ENCODE data around the gene ABCA9.
"Not testable (repeated sequence)": the region's sequence is repeated elsewhere in the genome, so short reads cannot be mapped to it uniquely, and the experiment has no call there.

ABCA9 gene

DNA sequence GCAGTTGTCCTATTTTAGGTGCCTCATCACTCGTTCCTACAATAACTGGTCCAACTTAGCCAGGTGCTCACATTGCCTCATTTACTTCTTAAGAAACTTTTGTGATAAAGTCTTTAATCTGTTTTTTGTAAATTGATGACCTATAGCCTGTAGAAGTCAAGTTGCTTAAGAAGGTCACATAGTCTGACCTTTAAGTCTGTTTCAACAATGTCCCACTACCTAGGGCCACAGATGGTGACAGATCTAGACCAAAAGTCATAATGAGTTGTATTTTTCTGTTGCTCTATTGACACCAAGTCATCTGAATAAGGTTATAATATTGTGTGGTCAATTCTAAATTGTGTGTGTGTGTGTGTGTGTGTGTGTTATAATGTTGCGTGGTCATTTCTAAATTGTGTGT is 45.1 kb downstream of the ABCA9 start:
- H3K79me2 ChIP-seq (ENCODE audit: insufficient read depth, low read length): no peaks in the 10 kb centered on the region
- no peaks in the 10 kb centered on the region for H3K27me3 ChIP-seq (ENCODE audit: low read length)
- TF ChIP-seq, protein P1, sequence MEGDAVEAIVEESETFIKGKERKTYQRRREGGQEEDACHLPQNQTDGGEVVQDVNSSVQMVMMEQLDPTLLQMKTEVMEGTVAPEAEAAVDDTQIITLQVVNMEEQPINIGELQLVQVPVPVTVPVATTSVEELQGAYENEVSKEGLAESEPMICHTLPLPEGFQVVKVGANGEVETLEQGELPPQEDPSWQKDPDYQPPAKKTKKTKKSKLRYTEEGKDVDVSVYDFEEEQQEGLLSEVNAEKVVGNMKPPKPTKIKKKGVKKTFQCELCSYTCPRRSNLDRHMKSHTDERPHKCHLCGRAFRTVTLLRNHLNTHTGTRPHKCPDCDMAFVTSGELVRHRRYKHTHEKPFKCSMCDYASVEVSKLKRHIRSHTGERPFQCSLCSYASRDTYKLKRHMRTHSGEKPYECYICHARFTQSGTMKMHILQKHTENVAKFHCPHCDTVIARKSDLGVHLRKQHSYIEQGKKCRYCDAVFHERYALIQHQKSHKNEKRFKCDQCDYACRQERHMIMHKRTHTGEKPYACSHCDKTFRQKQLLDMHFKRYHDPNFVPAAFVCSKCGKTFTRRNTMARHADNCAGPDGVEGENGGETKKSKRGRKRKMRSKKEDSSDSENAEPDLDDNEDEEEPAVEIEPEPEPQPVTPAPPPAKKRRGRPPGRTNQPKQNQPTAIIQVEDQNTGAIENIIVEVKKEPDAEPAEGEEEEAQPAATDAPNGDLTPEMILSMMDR (IDR thresholded peaks at IDR 0.05; ENCODE audit: insufficient read depth, low read length, poor library complexity, severe bottlenecking): no peak
- TF ChIP-seq EZH2phosphoT487 (conservative IDR thresholded peaks at IDR 0.05; ENCODE audit: low read length): no peak
- H4K20me1 ChIP-seq (ENCODE audit: low read depth, low read length): no peaks in the 10 kb centered on the region
- no peaks in the 10 kb centered on the region for H3F3A ChIP-seq (ENCODE audit: insufficient read depth)
- H3K4me3 ChIP-seq (ENCODE audit: insufficient read depth, low read length, poor library complexity, severe bottlenecking): no peak overlapping the region
- no peaks in the 10 kb centered on the region; the same call in 1 of the 2 replicates for H3K36me3 ChIP-seq (ENCODE audit: low read length)
- H3K9ac ChIP-seq (ENCODE audit: low read length): no peak overlapping the region
- no peak overlapping the region for H2AFZ ChIP-seq (ENCODE audit: low read depth, low read length, severe bottlenecking)
- H3K4me2 ChIP-seq (ENCODE audit: low read depth, low read length, poor library complexity, severe bottlenecking): no peak overlapping the region
- no peaks in the 10 kb centered on the region for H3K9me2 ChIP-seq (replicated peaks; ENCODE audit: insufficient read depth, low read length)
- no peak overlapping the region for H3K27ac ChIP-seq (ENCODE audit: low read depth, low read length)
- no peaks in the 10 kb centered on the region for H3K9me3 ChIP-seq (ENCODE audit: insufficient read depth, low read length)

DNA sequence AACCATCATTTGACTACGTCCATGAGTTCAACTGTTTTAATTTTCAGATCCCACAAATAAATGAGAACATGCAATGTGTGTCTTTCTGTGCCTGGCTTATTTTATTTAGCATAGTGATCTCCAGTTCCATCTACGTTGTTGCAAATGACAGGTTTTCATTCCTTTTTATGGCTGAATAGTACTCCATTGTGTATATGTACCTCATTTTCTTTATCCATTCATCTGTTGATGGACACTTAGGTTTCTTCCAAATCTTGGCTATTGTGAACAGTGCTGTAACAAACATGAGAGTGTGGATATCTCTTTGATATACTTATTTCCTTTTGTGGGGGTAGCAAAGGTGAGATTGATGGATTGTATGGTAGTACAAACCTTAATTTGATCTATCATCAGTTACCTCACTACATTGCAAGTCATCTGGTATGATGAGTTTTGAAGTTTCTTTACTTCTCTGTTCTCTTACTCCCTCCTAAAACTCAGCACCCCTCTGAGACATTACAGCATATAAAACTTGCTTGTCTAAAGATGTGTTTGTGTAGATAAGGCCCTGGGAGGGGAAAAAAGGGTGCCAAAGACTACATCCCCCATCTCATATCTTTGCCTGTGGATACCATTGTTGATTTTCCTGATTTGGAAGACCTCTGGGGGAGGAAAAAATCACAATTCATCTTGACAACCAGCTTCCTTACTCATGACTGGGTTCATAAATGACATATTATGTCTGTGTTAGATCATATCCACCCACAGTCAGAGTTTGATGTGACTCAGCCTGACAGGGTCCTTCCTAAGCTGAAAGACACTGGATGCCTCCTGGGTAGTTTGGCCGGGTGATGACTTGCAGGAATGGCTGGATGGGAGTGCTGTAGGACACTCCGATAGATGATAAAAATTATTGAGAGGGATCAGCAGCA is 47.6 kb downstream of the ABCA9 start:
- H2AFZ ChIP-seq (ENCODE audit: low read depth, low read length, severe bottlenecking): no peak overlapping the region
- TF ChIP-seq, protein P1 (IDR thresholded peaks at IDR 0.05; ENCODE audit: insufficient read depth, low read length, poor library complexity, severe bottlenecking): no peak
- no peak for TF ChIP-seq EZH2phosphoT487 (conservative IDR thresholded peaks at IDR 0.05; ENCODE audit: low read length)
- H3K27ac ChIP-seq (ENCODE audit: low read depth, low read length): no peak overlapping the region

DNA sequence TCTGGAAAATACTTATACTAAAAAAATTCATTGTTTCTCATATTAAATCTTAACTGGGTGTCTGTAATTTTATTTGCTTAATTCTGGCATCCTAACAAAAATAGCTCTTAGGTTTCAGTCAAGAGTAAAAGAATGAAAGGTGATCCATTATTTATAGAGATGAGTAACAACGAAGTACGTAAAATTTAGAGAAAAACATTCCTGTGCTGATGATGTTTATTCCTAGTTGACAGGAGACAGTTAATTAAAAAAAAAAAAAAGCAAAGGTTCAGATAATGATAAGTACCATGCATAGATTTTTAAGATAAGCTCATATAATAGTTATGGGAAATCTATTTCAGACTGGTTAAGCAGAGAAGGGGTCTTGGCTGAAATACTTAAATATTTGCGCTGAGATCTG is 50.8 kb downstream of the ABCA9 start:
- H3K9me2 ChIP-seq (replicated peaks; ENCODE audit: insufficient read depth, low read length): no peaks in the 10 kb centered on the region
- no peak overlapping the region for H3K27ac ChIP-seq (ENCODE audit: low read depth, low read length)
- no peak overlapping the region for H3K4me3 ChIP-seq (ENCODE audit: insufficient read depth, low read length, poor library complexity, severe bottlenecking)
- TF ChIP-seq, protein P1 (IDR thresholded peaks at IDR 0.05; ENCODE audit: insufficient read depth, low read length, poor library complexity, severe bottlenecking): no peak
- no peak for TF ChIP-seq EZH2phosphoT487 (conservative IDR thresholded peaks at IDR 0.05; ENCODE audit: low read length)
- no peaks in the 10 kb centered on the region for H3K36me3 ChIP-seq (ENCODE audit: low read length)
- no peak overlapping the region for H2AFZ ChIP-seq (ENCODE audit: low read depth, low read length, severe bottlenecking)
- H3K9ac ChIP-seq (ENCODE audit: low read length): no peak overlapping the region
- no peaks in the 10 kb centered on the region for H3K9me3 ChIP-seq (ENCODE audit: insufficient read depth, low read length)
- no peaks in the 10 kb centered on the region for H3K79me2 ChIP-seq (ENCODE audit: insufficient read depth, low read length)
- no peak overlapping the region for H3K4me2 ChIP-seq (ENCODE audit: low read depth, low read length, poor library complexity, severe bottlenecking)
- H3F3A ChIP-seq (ENCODE audit: insufficient read depth): no peaks in the 10 kb centered on the region
- H3K27me3 ChIP-seq (ENCODE audit: low read length): no peaks in the 10 kb centered on the region
- H4K20me1 ChIP-seq (ENCODE audit: low read depth, low read length): no peaks in the 10 kb centered on the region

More for the DNA sequence above, 47.6 kb downstream of the ABCA9 start:
- Histone ChIP-seq H3K9me3 (ENCODE audit: insufficient read depth, low read length) (no peaks in the 10 kb centered on the region), H3K4me2 (ENCODE audit: low read depth, low read length, poor library complexity, severe bottlenecking) (no peak overlapping the region), H4K20me1 (ENCODE audit: low read depth, low read length) (no peaks in the 10 kb centered on the region), H3K9me2 (replicated peaks; ENCODE audit: insufficient read depth, low read length) (no peaks in the 10 kb centered on the region), H3F3A (ENCODE audit: insufficient read depth) (no peaks in the 10 kb centered on the region), H3K36me3 (ENCODE audit: low read length) (no peaks in the 10 kb centered on the region), H3K9ac (ENCODE audit: low read length) (no peak overlapping the region), H3K79me2 (ENCODE audit: insufficient read depth, low read length) (no peaks in the 10 kb centered on the region), H3K27me3 (ENCODE audit: low read length) (no peaks in the 10 kb centered on the region), H3K4me3 (ENCODE audit: insufficient read depth, low read length, poor library complexity, severe bottlenecking) (no peak overlapping the region)

DNA sequence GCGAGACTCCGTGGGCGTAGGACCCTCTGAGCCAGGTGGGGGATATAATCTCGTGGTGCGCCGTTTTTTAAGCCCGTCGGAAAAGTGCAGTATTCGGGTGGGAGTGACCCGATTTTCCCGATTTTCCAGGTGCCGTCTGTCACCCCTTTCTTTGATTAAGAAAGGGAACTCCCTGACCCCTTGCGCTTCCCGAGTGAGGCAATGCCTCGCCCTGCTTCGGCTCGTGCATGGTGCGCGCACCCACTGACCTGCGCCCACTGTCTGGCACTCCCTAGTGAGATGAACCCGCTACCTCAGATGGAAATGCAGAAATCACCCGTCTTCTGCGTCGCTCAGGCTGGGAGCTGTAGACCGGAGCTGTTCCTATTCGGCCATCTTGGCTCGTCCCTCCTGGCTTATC is 56.0 kb downstream of the ABCA9 start:
- not testable (repeated sequence) for H3K4me2 ChIP-seq (ENCODE audit: low read depth, low read length, poor library complexity, severe bottlenecking); H2AFZ ChIP-seq (ENCODE audit: low read depth, low read length, severe bottlenecking); H4K20me1 ChIP-seq (ENCODE audit: low read depth, low read length); H3K4me3 ChIP-seq (ENCODE audit: insufficient read depth, low read length, poor library complexity, severe bottlenecking); H3K36me3 ChIP-seq (ENCODE audit: low read length); H3K9me2 ChIP-seq (replicated peaks; ENCODE audit: insufficient read depth, low read length); H3K27me3 ChIP-seq (ENCODE audit: low read length); H3K27ac ChIP-seq (ENCODE audit: low read depth, low read length); H3K9me3 ChIP-seq (ENCODE audit: insufficient read depth, low read length); H3K9ac ChIP-seq (ENCODE audit: low read length); H3K79me2 ChIP-seq (ENCODE audit: insufficient read depth, low read length); H3F3A ChIP-seq (ENCODE audit: insufficient read depth)

DNA sequence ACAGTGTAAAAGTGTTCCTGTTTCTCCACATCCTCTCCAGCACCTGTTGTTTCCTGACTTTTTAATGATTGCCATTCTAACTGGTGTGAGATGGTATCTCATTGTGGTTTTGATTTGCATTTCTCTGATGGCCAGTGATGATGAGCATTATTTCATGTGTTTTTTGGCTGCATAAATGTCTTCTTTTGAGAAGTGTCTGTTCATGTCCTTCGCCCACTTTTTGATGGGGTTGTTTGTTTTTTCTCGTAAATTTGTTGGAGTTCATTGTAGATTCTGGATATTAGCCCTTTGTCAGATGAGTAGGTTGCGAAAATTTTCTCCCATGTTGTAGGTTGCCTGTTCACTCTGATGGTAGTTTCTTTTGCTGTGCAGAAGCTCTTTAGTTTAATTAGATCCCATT is 61.0 kb downstream of the ABCA9 start:
- H3K27ac ChIP-seq (ENCODE audit: low read depth, low read length); H3K9me2 ChIP-seq (replicated peaks; ENCODE audit: insufficient read depth, low read length); H3K36me3 ChIP-seq (ENCODE audit: low read length); H3F3A ChIP-seq (ENCODE audit: insufficient read depth); H3K79me2 ChIP-seq (ENCODE audit: insufficient read depth, low read length); H3K4me2 ChIP-seq (ENCODE audit: low read depth, low read length, poor library complexity, severe bottlenecking); H3K9me3 ChIP-seq (ENCODE audit: insufficient read depth, low read length); H3K9ac ChIP-seq (ENCODE audit: low read length); H3K4me3 ChIP-seq (ENCODE audit: insufficient read depth, low read length, poor library complexity, severe bottlenecking); H3K27me3 ChIP-seq (ENCODE audit: low read length); H2AFZ ChIP-seq (ENCODE audit: low read depth, low read length, severe bottlenecking); H4K20me1 ChIP-seq (ENCODE audit: low read depth, low read length): not testable (repeated sequence)

All from SU-DHL-6 (cell line).